ENCODE data around the gene ARID3C. TPM values are rescaled to one million over a fixed set of nuclear protein-coding genes. Genes with fewer than 3 reads are reported as not detected.

ARID3C gene
- total RNA-seq, 2 experiments from 2014 or later: 0.29 to 0.32 TPM

- ChIA-PET CTCF (interaction anchor here (1.2 kb wide), 2 partner anchors 10 to 62 kb away, joined by 3 to 4 read pairs; no protein-coding TSS in a partner anchor), POLR2A (interaction anchor here (1.6 to 1.9 kb wide), 2 partner anchors 9 to 15 kb away, joined by 4 to 7 read pairs; partner anchors contain the start of genes CCL27 and SIGMAR1)
- Mint-ChIP-seq H3K9me3 (no peaks in the 10 kb centered on the region), H3K4me3 (no peak overlapping the region), H3K27me3 (no peaks in the 10 kb centered on the region), H3K27ac (peak overlapping the region; percentile 26), H3K36me3 (ENCODE audit: low read depth) (peaks cover 18% of the 10 kb centered on the region), H3K4me1 (ENCODE audit: low read depth) (peaks cover 17% of the 10 kb centered on the region)
- TF ChIP-seq CTCF (IDR thresholded peaks at IDR 0.05): no peak
- no peak for DNase-seq
- ATAC-seq: no peak
- intact Hi-C loops (cut with micrococcal nuclease): no loop called here
Measured at GRCh38 chr9:34653151-34654072, 24.5 kb upstream of the ARID3C start.

- ATAC-seq (no peak), DNase-seq (no peak)
- peaks cover 25% of the 10 kb centered on the region for H3K36me3 Mint-ChIP-seq (ENCODE audit: low read depth)
- no peak overlapping the region for H3K4me3 Mint-ChIP-seq
- CTCF ChIA-PET: interaction anchor here (1.1 to 1.2 kb wide), 3 partner anchors 11 to 61 kb away, joined by 3 to 4 read pairs (median 4); no protein-coding TSS in a partner anchor
- H3K9me3 Mint-ChIP-seq: no peaks in the 10 kb centered on the region
- peak overlapping the region; percentile 70 for H3K27ac Mint-ChIP-seq
- H3K27me3 Mint-ChIP-seq: no peaks in the 10 kb centered on the region
- POLR2A ChIA-PET: interaction anchor here (1.4 to 1.6 kb wide), 2 partner anchors 10 to 15 kb away, joined by 3 to 4 read pairs; partner anchors contain the start of genes CCL27 and SIGMAR1
- intact Hi-C loops (cut with micrococcal nuclease): no loop called here
- H3K4me1 Mint-ChIP-seq (ENCODE audit: low read depth): peaks cover 26% of the 10 kb centered on the region
- no peak for TF ChIP-seq CTCF (IDR thresholded peaks at IDR 0.05)
Measured at GRCh38 chr9:34652602-34653000, 23.7 kb upstream of the ARID3C start.

- no peaks in the 10 kb centered on the region for H3K9me3 Mint-ChIP-seq
Measured at GRCh38 chr9:34651876-34652601, 23.2 kb upstream of the ARID3C start, which contains the start of gene IL11RA. IL11RA (plus strand) TSS chr9:34652185; CDS start chr9:34655218, 3,033 bp downstream.

GRCh38 chr9:34651321-34651720, 22.5 kb upstream of the ARID3C start:
- no peaks in the 10 kb centered on the region for H3K9me3 Mint-ChIP-seq
- no peaks in the 10 kb centered on the region for H3K27me3 Mint-ChIP-seq
- no peak for TF ChIP-seq CTCF (IDR thresholded peaks at IDR 0.05)
- H3K4me3 Mint-ChIP-seq: no peak overlapping the region
- peaks cover 30% of the 10 kb centered on the region for H3K4me1 Mint-ChIP-seq (ENCODE audit: low read depth)
- DNase-seq: no peak
- ChIA-PET POLR2A (interaction anchor here (1.4 to 2.3 kb wide), 2 partner anchors 9 to 13 kb away, joined by 3 to 8 read pairs; partner anchors contain the start of gene SIGMAR1), CTCF (interaction anchor here (0.7 to 10.0 kb wide), 2 partner anchors 16 to 51 kb away, joined by 3 to 133 read pairs; partner anchors contain the start of gene SIGMAR1)
- no peak for ATAC-seq
- H3K36me3 Mint-ChIP-seq (ENCODE audit: low read depth): peaks cover 28% of the 10 kb centered on the region
- H3K27ac Mint-ChIP-seq: no peak overlapping the region
- intact Hi-C loops (cut with micrococcal nuclease): no loop called here

More at GRCh38 chr9:34651876-34652601, 23.2 kb upstream of the ARID3C start, which contains the start of gene IL11RA:
- Mint-ChIP-seq H3K27me3 (no peaks in the 10 kb centered on the region), H3K27ac (peak within 1 kb of the TSS; percentile 70), H3K4me3 (no peak within 1 kb of the TSS), H3K4me1 (ENCODE audit: low read depth) (peaks cover 28% of the 10 kb centered on the region), H3K36me3 (ENCODE audit: low read depth) (peaks cover 28% of the 10 kb centered on the region)
- ATAC-seq (peak; percentile 90), DNase-seq (peak; percentile 79)
- ChIA-PET POLR2A (interaction anchor here (1.4 to 2.3 kb wide), 3 partner anchors 8 to 14 kb away, joined by 3 to 8 read pairs (median 4); partner anchors contain the start of genes CCL27 and SIGMAR1), CTCF (interaction anchor here (1.1 to 10.0 kb wide), 4 partner anchors 11 to 60 kb away, joined by 3 to 133 read pairs (median 4); partner anchors contain the start of gene SIGMAR1)
- intact Hi-C loops (cut with micrococcal nuclease): no loop called here
- TF ChIP-seq CTCF (IDR thresholded peaks at IDR 0.05): no peak

Measured in activated CD8-positive, alpha-beta T cell treated with anti-CD3 and anti-CD28 coated beads for 36 hours (primary cell).